ENCODE results near the gene ZNF582.

The ZNF582 gene

DNA sequence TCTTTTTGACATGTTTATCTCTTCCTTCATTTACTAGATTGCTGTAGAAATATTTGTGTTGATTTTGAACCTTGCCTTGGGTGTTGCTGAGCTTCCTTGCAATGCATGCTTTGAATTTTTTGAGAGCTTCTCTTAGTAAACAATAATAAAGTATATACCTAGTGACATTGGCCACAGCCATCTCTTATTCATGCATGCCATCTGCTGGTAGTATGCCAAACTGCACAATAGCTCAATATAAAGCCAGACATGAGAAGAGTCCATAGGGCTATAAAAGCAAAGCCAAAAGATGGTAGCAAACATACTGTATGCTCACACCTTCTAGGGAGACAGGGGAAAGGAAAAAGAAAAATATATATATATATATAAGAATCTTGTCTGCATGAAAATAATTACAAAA lies 59.8 kb downstream of the ZNF582 start:
- DNase-seq (ENCODE audit: low read depth) = peak; percentile 31
- TF ChIP-seq, protein P1, sequence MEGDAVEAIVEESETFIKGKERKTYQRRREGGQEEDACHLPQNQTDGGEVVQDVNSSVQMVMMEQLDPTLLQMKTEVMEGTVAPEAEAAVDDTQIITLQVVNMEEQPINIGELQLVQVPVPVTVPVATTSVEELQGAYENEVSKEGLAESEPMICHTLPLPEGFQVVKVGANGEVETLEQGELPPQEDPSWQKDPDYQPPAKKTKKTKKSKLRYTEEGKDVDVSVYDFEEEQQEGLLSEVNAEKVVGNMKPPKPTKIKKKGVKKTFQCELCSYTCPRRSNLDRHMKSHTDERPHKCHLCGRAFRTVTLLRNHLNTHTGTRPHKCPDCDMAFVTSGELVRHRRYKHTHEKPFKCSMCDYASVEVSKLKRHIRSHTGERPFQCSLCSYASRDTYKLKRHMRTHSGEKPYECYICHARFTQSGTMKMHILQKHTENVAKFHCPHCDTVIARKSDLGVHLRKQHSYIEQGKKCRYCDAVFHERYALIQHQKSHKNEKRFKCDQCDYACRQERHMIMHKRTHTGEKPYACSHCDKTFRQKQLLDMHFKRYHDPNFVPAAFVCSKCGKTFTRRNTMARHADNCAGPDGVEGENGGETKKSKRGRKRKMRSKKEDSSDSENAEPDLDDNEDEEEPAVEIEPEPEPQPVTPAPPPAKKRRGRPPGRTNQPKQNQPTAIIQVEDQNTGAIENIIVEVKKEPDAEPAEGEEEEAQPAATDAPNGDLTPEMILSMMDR (IDR thresholded peaks at IDR 0.05; ENCODE audit: low read depth, low read length, missing control alignments) = peak; percentile 66

More for the DNA sequence above, 59.8 kb downstream of the ZNF582 start:
- no peak overlapping the region for H3K4me3 ChIP-seq (ENCODE audit: low read depth, low read length)
- in situ Hi-C loops (cut with HindIII; ENCODE audit: low sequenced_read_pairs) = no loop called here

Measured in astrocyte of the cerebellum (primary cell).